Measurements from ENCODE around the gene EXOC4.

Gene EXOC4

GRCh38 chr7:133584956-133585668, 332.2 kb downstream of the EXOC4 start:
- peaks cover 12% of the 10 kb centered on the region for H3K36me3 Mint-ChIP-seq (ENCODE audit: low read depth)
- H3K27ac Mint-ChIP-seq, result no peak overlapping the region
- H3K27me3 Mint-ChIP-seq (ENCODE audit: low read depth), result no peaks in the 10 kb centered on the region
- TF ChIP-seq CTCF (IDR thresholded peaks at IDR 0.05; ENCODE audit: unreplicated experiment in 3 of 3), result no peak
- no peak overlapping the region for H3K4me3 Mint-ChIP-seq
- H3K9me3 Mint-ChIP-seq, result peaks cover 2% of the 10 kb centered on the region
- peaks cover 14% of the 10 kb centered on the region for H3K4me1 Mint-ChIP-seq

GRCh38 chr7:133586253-133586652, 333.4 kb downstream of the EXOC4 start:
- peaks cover 8% of the 10 kb centered on the region for H3K36me3 Mint-ChIP-seq (ENCODE audit: low read depth)
- peaks cover 14% of the 10 kb centered on the region for H3K4me1 Mint-ChIP-seq
- no peak overlapping the region for H3K27ac Mint-ChIP-seq

GRCh38 chr7:133587903-133588302, 335.0 kb downstream of the EXOC4 start:
- Mint-ChIP-seq H3K4me1 (peaks cover 14% of the 10 kb centered on the region), H3K4me3 (no peak overlapping the region), H3K9me3 (peaks cover 2% of the 10 kb centered on the region), H3K27ac (peak overlapping the region in 1 of 3 experiments; percentile 34), H3K27me3 (ENCODE audit: low read depth) (no peaks in the 10 kb centered on the region), H3K36me3 (ENCODE audit: low read depth) (peaks cover 3% of the 10 kb centered on the region)
- no peak for TF ChIP-seq CTCF (IDR thresholded peaks at IDR 0.05; ENCODE audit: unreplicated experiment in 3 of 3)

More at GRCh38 chr7:133586253-133586652, 333.4 kb downstream of the EXOC4 start:
- Mint-ChIP-seq H3K4me3 (no peak overlapping the region), H3K27me3 (ENCODE audit: low read depth) (no peaks in the 10 kb centered on the region), H3K9me3 (peaks cover 2% of the 10 kb centered on the region)
- TF ChIP-seq CTCF (IDR thresholded peaks at IDR 0.05; ENCODE audit: unreplicated experiment in 3 of 3), result no peak

GRCh38 chr7:133590795-133591194, 337.9 kb downstream of the EXOC4 start:
- Mint-ChIP-seq H3K27ac (no peak overlapping the region), H3K4me3 (no peak overlapping the region), H3K4me1 (peaks cover 6% of the 10 kb centered on the region), H3K9me3 (no peaks in the 10 kb centered on the region), H3K36me3 (ENCODE audit: low read depth) (no peaks in the 10 kb centered on the region), H3K27me3 (ENCODE audit: low read depth) (no peaks in the 10 kb centered on the region)
- no peak for TF ChIP-seq CTCF (IDR thresholded peaks at IDR 0.05; ENCODE audit: unreplicated experiment in 3 of 3)

- no peak overlapping the region for H3K27ac Mint-ChIP-seq
- peaks cover 6% of the 10 kb centered on the region for H3K4me1 Mint-ChIP-seq
- no peaks in the 10 kb centered on the region for H3K9me3 Mint-ChIP-seq
- H3K36me3 Mint-ChIP-seq (ENCODE audit: low read depth), result no peaks in the 10 kb centered on the region
- no peak for TF ChIP-seq CTCF (IDR thresholded peaks at IDR 0.05; ENCODE audit: unreplicated experiment in 3 of 3)
- H3K27me3 Mint-ChIP-seq (ENCODE audit: low read depth), result no peaks in the 10 kb centered on the region
- no peak overlapping the region for H3K4me3 Mint-ChIP-seq
Observed at GRCh38 chr7:133591704-133592340, 338.9 kb downstream of the EXOC4 start.

GRCh38 chr7:133593561-133593960, 340.7 kb downstream of the EXOC4 start:
- Mint-ChIP-seq H3K9me3 (no peaks in the 10 kb centered on the region), H3K4me3 (no peak overlapping the region), H3K27ac (no peak overlapping the region), H3K27me3 (ENCODE audit: low read depth) (no peaks in the 10 kb centered on the region), H3K4me1 (no peaks in the 10 kb centered on the region), H3K36me3 (ENCODE audit: low read depth) (no peaks in the 10 kb centered on the region)
- TF ChIP-seq CTCF (IDR thresholded peaks at IDR 0.05; ENCODE audit: unreplicated experiment in 3 of 3), result no peak

All from nephron (organoid).